Measurements from ENCODE around the gene DTX2.
"Not testable (repeated sequence)": the region's sequence is repeated elsewhere in the genome, so short reads cannot be mapped to it uniquely, and the experiment has no call there.

The DTX2 gene

GRCh38 chr7:76445577-76446008 is 15.9 kb upstream of the DTX2 start:
- DNase-seq, result peak; percentile 2

- not testable (repeated sequence) for DNase-seq
These were observed 4.5 kb upstream of the DTX2 start for GRCh38 chr7:76457017-76457416.

DNA sequence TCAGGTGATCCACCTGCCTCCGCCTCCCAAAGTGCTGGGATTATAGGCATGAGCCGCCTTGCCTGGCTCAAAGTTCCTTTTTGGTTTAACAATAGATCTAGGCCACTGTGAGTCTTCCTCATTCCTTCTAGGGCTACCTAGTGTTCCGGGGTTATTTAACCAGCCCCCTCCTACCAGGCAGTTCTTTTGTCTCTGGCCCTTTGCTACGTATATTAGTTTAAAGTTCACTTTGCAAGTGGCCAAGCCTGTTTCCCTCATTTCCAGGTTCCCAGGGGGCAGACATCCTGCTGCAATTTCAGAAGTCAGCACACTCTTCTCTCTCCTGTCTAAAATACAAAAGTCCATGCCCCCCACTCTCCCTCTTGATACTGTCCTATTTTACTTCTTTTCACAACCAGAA is 3.0 kb upstream of the DTX2 start:
- not testable (repeated sequence) for DNase-seq

- not testable (repeated sequence) for DNase-seq
These were observed 742 bp upstream of the DTX2 start for GRCh38 chr7:76460767-76461166.

- not testable (repeated sequence) for DNase-seq
These were observed 868 bp downstream of the DTX2 start for GRCh38 chr7:76462271-76462882.

- not testable (repeated sequence) for DNase-seq
These were observed 3.5 kb downstream of the DTX2 start for GRCh38 chr7:76464959-76465358.

DNA sequence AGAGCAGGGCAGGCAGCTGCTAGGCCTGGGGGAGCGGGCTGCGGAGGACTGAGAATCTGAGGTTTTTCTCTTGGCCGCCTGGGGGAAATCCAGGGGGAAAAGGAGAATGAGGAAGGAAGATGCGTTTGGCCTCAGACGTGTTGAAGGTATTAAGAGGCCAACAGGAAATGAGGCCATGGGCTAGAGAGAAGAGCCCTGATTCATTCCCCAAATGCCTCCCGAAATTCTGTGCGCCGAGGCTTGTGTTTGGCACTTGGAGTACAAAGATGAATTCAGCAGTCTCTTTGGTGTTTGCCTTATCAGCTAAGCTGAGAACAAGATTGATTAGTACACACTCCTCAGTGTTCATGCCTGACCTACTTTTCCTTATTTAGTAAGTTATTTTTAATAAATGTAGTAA is 4.4 kb downstream of the DTX2 start:
- DNase-seq, result not testable (repeated sequence)

DNA sequence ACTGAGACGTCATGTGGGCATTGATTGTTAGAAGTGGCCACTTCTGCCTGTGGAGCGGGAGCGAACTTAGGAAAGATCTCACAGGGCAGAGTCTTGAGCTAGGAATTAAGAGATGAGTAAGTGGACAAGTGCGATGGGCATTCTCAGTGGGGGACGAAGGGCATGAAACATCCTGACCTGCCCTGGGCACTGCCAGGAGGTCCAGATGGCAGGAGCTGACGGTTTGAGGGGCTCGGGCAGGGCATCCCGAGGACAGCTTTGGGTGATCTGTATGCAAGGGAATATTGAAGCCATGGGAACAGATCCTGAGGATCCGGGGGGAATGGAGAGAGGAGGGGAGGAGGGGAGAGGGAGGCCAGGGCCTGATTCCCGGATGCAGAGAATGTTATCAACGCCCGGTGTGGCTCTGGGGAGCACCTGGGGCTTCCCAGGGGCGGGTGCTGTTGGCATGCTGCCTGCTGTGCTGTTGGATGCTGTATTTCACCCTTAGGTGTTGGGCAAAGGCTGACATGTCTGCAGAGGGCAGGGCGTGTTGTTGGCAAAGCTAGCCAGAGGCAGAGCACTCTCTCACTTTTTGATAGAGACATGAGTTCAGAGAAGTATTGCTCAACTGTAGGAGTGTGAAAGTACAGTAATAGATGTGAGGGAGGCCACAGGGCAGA is 6.4 kb downstream of the DTX2 start:
- DNase-seq, result not testable (repeated sequence)

GRCh38 chr7:76471556-76472221 is 10.2 kb downstream of the DTX2 start:
- DNase-seq, result not testable (repeated sequence)

DNA sequence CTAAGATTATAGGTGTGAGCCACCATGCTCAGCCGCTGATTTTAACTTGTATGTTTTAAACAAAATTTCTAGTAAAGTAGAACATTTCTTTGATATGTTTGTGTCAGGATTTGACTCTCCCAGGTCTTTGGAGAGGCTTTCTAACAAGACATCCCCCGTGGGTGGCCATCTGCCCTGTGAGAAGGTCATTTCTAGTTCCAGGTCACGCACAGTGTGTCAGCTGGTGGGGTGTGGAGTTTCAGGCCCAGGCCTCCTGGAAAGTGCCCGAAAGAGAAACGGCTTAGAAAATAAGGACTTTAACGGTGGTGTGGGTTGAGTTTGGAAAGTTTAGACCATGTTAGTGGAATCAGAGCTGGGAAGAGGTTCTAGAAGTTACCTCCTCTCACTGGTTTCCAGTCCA is 11.6 kb downstream of the DTX2 start:
- not testable (repeated sequence) for DNase-seq

DNA sequence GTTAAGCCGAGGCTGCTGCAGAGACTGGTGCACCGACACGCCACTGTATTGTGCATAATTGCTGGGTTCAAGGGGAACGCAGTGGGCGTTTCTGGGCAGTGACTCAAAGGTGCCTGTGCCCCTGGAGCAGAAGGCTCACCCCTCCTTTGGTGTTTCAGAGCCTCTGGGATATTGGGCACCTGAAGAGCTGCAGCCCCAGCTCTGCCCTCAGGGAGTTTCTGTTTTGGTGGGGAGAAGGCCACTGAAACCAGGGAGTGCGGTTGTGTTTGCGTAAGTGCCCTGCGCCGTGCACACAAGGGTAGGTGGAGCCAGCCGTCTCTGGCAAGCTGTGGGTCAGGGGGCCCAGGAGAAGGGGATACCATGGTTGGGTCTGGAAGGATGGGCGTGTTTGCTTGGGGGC is 14.8 kb downstream of the DTX2 start:
- DNase-seq, result not testable (repeated sequence)

GRCh38 chr7:76476742-76477474 is 15.4 kb downstream of the DTX2 start:
- DNase-seq, result not testable (repeated sequence)

- not testable (repeated sequence) for DNase-seq
These were observed 18.1 kb downstream of the DTX2 start for GRCh38 chr7:76479628-76480027.

GRCh38 chr7:76480403-76481253 is 19.1 kb downstream of the DTX2 start:
- DNase-seq, result not testable (repeated sequence)

- DNase-seq, result not testable (repeated sequence)
These were observed 21.2 kb downstream of the DTX2 start for GRCh38 chr7:76482660-76483059.

GRCh38 chr7:76483081-76483480 is 21.6 kb downstream of the DTX2 start:
- DNase-seq, result not testable (repeated sequence)

DNA sequence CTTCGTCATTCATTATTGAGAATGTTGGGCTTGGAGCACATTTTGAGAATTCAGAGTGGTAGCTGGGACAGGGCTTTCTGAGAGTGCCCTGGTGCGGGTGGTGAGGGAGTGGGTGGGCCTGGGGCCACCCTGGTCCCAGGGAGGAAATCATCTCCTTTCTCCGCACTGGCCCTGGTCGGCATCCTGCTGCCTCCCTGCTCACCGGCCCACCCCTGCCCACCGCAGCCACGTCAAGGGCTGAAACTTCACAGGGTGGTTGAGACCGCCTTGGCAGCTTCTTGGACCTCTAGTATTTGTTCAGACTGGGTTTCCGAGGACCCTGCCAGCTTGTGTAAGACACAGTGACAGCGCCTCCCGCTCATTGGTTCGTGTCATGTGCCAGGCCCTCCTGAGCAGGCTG is 22.9 kb downstream of the DTX2 start:
- not testable (repeated sequence) for DNase-seq

DNA sequence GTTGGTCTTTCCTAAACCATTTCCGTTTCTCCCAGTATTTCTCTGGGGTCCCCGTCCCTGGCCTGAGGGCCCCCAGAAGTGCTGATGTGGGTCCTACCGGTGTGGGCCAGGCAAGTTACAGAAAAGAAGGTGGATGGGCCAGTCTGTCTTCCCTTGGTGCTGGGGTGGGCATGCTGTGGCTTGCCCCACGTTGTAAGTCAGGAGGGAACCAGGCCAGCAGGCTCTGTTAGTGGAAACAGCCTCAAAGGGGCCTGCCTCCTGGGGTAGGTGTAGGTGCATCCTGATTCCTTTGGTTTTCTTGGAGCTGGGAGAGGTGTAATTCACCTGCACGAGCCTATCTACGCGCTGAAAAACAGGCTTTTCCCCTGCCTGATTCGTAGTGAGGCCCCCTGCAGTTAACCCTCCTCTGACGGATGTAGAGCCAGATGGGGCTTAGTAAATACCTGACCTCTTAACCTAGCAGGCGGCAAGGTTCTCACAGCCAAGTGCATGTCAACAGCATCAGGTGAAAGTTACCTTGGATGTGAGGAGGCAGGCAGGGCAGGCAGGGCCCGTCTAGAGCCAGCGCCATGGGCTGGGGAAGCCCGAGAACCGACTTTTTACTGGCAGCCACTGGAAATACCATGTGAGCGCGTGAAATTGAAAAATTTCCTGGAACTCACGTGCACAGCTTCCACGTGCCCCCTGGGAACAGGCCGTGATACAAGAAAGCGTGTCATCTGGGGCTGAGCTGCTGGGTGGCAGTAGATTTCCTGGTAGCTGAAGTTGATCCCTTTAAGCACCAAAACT is 24.5 kb downstream of the DTX2 start:
- DNase-seq, result not testable (repeated sequence)

- DNase-seq, result not testable (repeated sequence)
These were observed 25.1 kb downstream of the DTX2 start for GRCh38 chr7:76486618-76487017.

GRCh38 chr7:76487969-76488368 is 26.5 kb downstream of the DTX2 start:
- DNase-seq, result not testable (repeated sequence)

- DNase-seq, result not testable (repeated sequence)
These were observed 30.6 kb downstream of the DTX2 start for GRCh38 chr7:76492139-76492538.
